Epithelial cell of proximal tubule (primary cell): ENCODE results near the gene GRP. TPM values are rescaled to one million over a fixed set of nuclear protein-coding genes. Genes with fewer than 3 reads are reported as not detected.

ENCODE experiments used
- DNase-seq: peaks from one replicate; pipeline ENCODE4 v3.0.0-alpha.2; 2011; ENCODE audit warnings: low read depth
- H3K4me3 ChIP-seq: 2 replicates; pipeline ENCODE4 v1.5.1; 2011; ENCODE audit warnings: low read depth, mild to moderate bottlenecking, low read length
- total RNA-seq: library from RNA; depleted of rRNA; stranded (reverse); fragments of >200 nt; gene quantifications from 2 replicates; pipeline ENCODE4 v1.2.3, GENCODE V29; 2015
- TF ChIP-seq, protein P1 (sequence below): conservative IDR thresholded peaks from 2 replicates; pipeline ENCODE4 v1.5.1; 2012; ENCODE audit warnings: low read depth, mild to moderate bottlenecking, low read length

The GRP gene
- total RNA-seq, 1 donor from 2014 or later: not detected

DNA sequence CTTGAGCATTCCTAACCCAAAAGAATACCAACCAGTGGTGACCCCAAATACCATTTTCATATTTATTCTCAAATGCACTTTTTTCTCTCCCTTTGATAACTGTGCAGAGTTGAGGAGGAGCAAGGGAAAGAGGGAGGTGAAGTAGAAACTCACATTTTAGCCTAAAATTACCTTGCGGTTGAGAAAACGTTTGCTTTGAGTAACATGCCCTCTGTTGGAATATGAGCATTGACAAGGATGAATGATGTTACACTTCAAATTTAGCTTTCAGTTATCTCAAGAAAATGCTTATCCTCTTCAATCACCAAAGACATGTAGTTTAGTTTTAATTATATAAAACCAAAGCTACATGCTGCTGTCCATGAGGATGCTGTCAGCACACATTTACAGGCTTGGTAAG lies 2.4 kb downstream of the GRP start:
- DNase-seq: no peak
- H3K4me3 ChIP-seq: no peak overlapping the region
- TF ChIP-seq, protein P1, sequence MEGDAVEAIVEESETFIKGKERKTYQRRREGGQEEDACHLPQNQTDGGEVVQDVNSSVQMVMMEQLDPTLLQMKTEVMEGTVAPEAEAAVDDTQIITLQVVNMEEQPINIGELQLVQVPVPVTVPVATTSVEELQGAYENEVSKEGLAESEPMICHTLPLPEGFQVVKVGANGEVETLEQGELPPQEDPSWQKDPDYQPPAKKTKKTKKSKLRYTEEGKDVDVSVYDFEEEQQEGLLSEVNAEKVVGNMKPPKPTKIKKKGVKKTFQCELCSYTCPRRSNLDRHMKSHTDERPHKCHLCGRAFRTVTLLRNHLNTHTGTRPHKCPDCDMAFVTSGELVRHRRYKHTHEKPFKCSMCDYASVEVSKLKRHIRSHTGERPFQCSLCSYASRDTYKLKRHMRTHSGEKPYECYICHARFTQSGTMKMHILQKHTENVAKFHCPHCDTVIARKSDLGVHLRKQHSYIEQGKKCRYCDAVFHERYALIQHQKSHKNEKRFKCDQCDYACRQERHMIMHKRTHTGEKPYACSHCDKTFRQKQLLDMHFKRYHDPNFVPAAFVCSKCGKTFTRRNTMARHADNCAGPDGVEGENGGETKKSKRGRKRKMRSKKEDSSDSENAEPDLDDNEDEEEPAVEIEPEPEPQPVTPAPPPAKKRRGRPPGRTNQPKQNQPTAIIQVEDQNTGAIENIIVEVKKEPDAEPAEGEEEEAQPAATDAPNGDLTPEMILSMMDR: no peak

GRCh38 chr18:59228351-59228750 lies 8.4 kb downstream of the GRP start:
- TF ChIP-seq, protein P1: no peak
- H3K4me3 ChIP-seq: no peak overlapping the region
- DNase-seq: no peak

DNA sequence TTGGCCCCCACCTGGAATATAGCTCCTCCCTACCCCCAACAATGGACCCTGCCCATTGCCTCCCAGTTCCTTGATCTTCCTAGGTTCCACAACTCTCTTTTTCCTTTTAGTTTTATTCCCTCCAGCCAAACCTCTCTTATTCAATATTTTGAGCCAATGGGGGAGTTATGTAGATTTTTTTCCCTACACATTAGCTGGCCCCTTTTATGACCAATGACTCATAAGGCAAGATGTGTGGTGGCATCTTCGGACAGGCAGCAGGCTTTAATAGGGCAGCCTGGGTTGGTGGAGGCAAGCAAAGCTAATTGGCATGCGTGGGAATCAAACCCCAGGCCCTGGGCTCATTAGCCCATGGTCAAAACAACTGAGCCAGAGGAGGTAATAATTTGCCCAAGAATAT lies 9.2 kb downstream of the GRP start:
- H3K4me3 ChIP-seq: no peak overlapping the region
- TF ChIP-seq, protein P1: no peak
- DNase-seq: no peak

DNA sequence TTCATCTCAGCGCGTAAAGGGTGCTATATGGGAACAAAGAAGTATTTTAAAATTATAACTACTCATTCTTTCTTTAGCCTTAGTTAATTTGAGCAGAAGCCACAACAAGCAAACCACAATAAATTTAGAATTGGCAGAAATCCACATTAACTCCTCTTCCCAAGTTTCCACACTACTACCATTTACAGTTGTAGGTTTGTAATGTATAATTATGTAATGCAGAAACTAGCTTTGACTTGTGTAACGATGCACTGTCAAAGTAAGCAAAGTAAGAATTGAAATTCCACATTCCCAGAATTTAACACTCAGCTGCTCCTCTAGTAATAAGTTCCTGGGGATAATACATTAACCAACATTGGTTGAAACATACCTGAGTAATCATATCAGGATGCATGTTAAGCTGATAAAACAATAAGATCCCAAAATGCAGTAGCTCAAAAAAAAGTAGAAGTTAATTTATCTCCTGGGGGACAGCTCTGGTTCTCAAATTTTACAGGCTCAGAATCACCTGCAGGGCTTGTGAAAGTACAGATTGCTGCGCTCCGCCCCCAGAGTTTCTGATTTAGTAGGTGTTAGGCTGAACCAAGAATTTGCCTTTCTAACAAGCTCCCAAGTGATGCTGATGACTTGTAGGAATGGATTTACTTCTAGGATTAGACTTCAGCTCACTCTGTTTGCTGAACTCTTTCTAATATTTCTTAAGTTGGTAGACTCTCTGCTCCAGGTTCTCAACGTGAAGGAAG lies 9.9 kb downstream of the GRP start:
- no peak overlapping the region for H3K4me3 ChIP-seq
- TF ChIP-seq, protein P1: no peak
- DNase-seq: no peak

GRCh38 chr18:59231114-59231513 lies 11.2 kb downstream of the GRP start:
- no peak for DNase-seq
- H3K4me3 ChIP-seq: no peak overlapping the region
- TF ChIP-seq, protein P1: no peak

DNA sequence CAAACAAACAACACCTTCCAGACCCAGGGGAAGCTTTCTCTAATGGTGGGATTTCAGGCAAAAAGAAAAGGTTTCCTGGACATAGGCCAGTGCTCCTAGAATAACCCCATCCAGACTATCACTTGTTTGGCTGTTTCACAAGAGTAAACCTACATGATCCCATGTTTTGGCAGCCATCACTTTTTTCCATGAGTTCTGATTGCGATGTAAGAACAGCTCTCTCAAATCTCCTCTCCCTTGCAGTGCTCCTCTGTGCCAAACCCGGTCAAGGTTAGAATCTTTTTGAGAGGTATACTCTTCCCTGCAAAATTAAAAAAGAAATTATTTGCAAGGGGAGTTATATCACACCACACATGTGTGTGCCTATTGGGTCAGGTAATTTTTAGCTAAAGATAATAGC lies 11.9 kb downstream of the GRP start:
- TF ChIP-seq, protein P1: no peak
- H3K4me3 ChIP-seq: no peak overlapping the region
- no peak for DNase-seq
